B cell (primary cell): ENCODE measurements around the gene MYMX. TPM values are rescaled to one million over a fixed set of nuclear protein-coding genes. Genes with fewer than 3 reads are reported as not detected.

Experiments used
- ATAC-seq: fragments of 200-7000 bp; cut with Tn5 transposase; one replicate; pipeline ENCODE4 v1.10.0; 2021; ENCODE audit warnings: low read depth, mild to moderate bottlenecking, moderate number of reproducible peaks, moderate library complexity
- CTCF ChIA-PET: fragments of 350-600 bp; sonication (Branson Sonifier 250); formaldehyde crosslinking; loops from one replicate; lab custom pipeline; 2021; ENCODE audit warnings: antibody characterized with exemption, inconsistent platforms; lab: Charles Lee
- POLR2A ChIA-PET: fragments of 350-600 bp; sonication (Branson Sonifier 250); formaldehyde crosslinking; loops from one replicate; lab custom pipeline; 2021; ENCODE audit warnings: antibody characterized with exemption; lab: Charles Lee
- DNase-seq: peaks from one replicate; pipeline ENCODE4 v3.0.0; 2013
- H2AFZ ChIP-seq: 2 replicates; pipeline ENCODE4 v1.6.1; 2012; ENCODE audit warnings: mild to moderate bottlenecking, low read depth, low read length; ENCODE audit not compliant: insufficient read depth, poor library complexity, severe bottlenecking
- H3K27ac ChIP-seq, 2 donors: 1 replicate in 1 of 2; 2 replicates in 1 of 2; pipeline ENCODE4 v1.5.1; 2012 to 2013; ENCODE audit warnings: low read length in 2 of 2, mild to moderate bottlenecking in 2 of 2, moderate library complexity in 1 of 2
- H3K27me3 ChIP-seq, 4 experiments: fragments of 200-600 bp in 1 of 4; sonication (generic) in 1 of 4; replicated peaks in 1 of 4; 1 replicate in 2 of 4; 2 replicates in 2 of 4; pipeline versions ENCODE4 v1.6.1 to v1.7.0; 2013 to 2016; ENCODE audit warnings: low read length in 3 of 4, mild to moderate bottlenecking in 2 of 4, mixed read lengths in 1 of 4, moderate library complexity in 1 of 4; ENCODE audit not compliant: insufficient read depth in 4 of 4, control insufficient read depth in 3 of 4; ENCODE audit errors: control extremely low read depth in 1 of 4
- H3K36me3 ChIP-seq, 2 experiments: replicated peaks in 1 of 2; 1 replicate in 1 of 2; 2 replicates in 1 of 2; pipeline versions ENCODE4 v1.6.1 to v1.7.1; 2013; ENCODE audit warnings: low read length in 1 of 2; ENCODE audit not compliant: insufficient read depth in 2 of 2, control insufficient read depth in 1 of 2; ENCODE audit errors: control extremely low read depth in 1 of 2, extremely low read depth in 1 of 2
- H3K4me1 ChIP-seq, 2 donors: fragments of 200-600 bp in 1 of 2; sonication (generic) in 1 of 2; 1 replicate in 1 of 2; 2 replicates in 1 of 2; pipeline versions ENCODE4 v1.5.1 to v1.6.1; 2013 to 2017; ENCODE audit warnings: low read length in 2 of 2; ENCODE audit not compliant: control insufficient read depth in 2 of 2, insufficient read depth in 2 of 2
- H3K4me2 ChIP-seq: replicated peaks from 2 replicates; pipeline ENCODE3; 2012; ENCODE audit warnings: mild to moderate bottlenecking, low read depth, low read length; ENCODE audit not compliant: poor library complexity, severe bottlenecking
- H3K4me3 ChIP-seq, 5 experiments: fragments of 200-600 bp in 1 of 5; sonication (generic) in 1 of 5; 1 replicate in 3 of 5; 2 replicates in 2 of 5; pipeline versions ENCODE4 v1.5.1 to v1.7.0; 2011 to 2016; ENCODE audit warnings: low read length in 4 of 5, mild to moderate bottlenecking in 4 of 5, low read depth in 2 of 5, control low read depth in 1 of 5, moderate library complexity in 1 of 5; ENCODE audit not compliant: insufficient read depth in 1 of 5; ENCODE audit errors: control extremely low read depth in 1 of 5, extremely low read depth in 1 of 5
- H3K79me2 ChIP-seq: fragments of 200-600 bp; sonication (generic); one replicate; pipeline ENCODE4 v1.6.0; 2016; ENCODE audit warnings: low read length; ENCODE audit not compliant: control insufficient read depth, insufficient read depth
- H3K9ac ChIP-seq: fragments of 200-600 bp; sonication (generic); 2 replicates; pipeline ENCODE4 v1.6.1; 2017; ENCODE audit warnings: mild to moderate bottlenecking, low read length, moderate library complexity
- H3K9me3 ChIP-seq, 3 donors: one replicate each; pipeline versions ENCODE4 v1.6.1 to v1.7.1; 2013; ENCODE audit warnings: low read length in 2 of 3; ENCODE audit not compliant: control insufficient read depth in 2 of 3, insufficient read depth in 1 of 3; ENCODE audit errors: control extremely low read depth in 1 of 3
- H4K20me1 ChIP-seq: 2 replicates; pipeline ENCODE4 v1.6.0; 2012; ENCODE audit warnings: mild to moderate bottlenecking, low read length; ENCODE audit not compliant: insufficient read depth, control insufficient read depth, poor library complexity, severe bottlenecking
- H3K27ac Mint-ChIP-seq: one replicate; pipeline ENCODE4 v1.8.0; 2021; ENCODE audit warnings: mixed read lengths
- H3K27me3 Mint-ChIP-seq: one replicate; pipeline ENCODE4 v1.8.0; 2021; ENCODE audit warnings: mixed read lengths
- H3K4me1 Mint-ChIP-seq: one replicate; pipeline ENCODE4 v1.8.0; 2021; ENCODE audit warnings: mixed read lengths
- H3K4me3 Mint-ChIP-seq: one replicate; pipeline ENCODE4 v1.8.0; 2021; ENCODE audit warnings: mixed read lengths
- H3K9me3 Mint-ChIP-seq: one replicate; pipeline ENCODE4 v1.8.0; 2022; ENCODE audit warnings: mixed read lengths; ENCODE audit not compliant: insufficient read depth
- CTCF ChIP-seq: fragments of 200-600 bp; IDR thresholded peaks from one replicate; pipeline ENCODE4 v1.8.0; 2022; ENCODE audit warnings: antibody characterized with exemption, mild to moderate bottlenecking
- EZH2 ChIP-seq: IDR thresholded peaks from 2 replicates; pipeline ENCODE4 v1.6.1; 2012; ENCODE audit warnings: borderline replicate concordance, low read depth, mild to moderate bottlenecking, moderate library complexity, low read length; ENCODE audit not compliant: insufficient read depth, poor library complexity, severe bottlenecking
- WGBS: methylation state at CpG from one replicate; pipeline ENCODE4 v1.1.5; 2013; ENCODE audit warnings: missing lambda C conversion rate; ENCODE audit not compliant: insufficient coverage; 5-methylcytosine and 5-hydroxymethylcytosine counted together
- intact Hi-C: fragments of 100-400 bp; cut with micrococcal nuclease; formaldehyde crosslinking; loops from one replicate; pipeline ENCODE4 v1.10.0; 2022
- polyA plus RNA-seq: library from polyadenylated mRNA; depleted of rRNA; stranded (reverse); fragments of >200 nt; gene quantifications from 2 replicates; pipeline ENCODE4 v1.2.3, GENCODE V29; 2012
- total RNA-seq, 2 donors: library from RNA; stranded (reverse); fragments of 120-200 nt in 1 of 2; gene quantifications; 1 replicate in 1 of 2; 2 replicates in 1 of 2; pipeline versions ENCODE4 v1.2.3 to v1.2.4, GENCODE V29; 2013 to 2022

The MYMX gene
- total and polyA plus RNA-seq, 2 donors (not counting 1 experiment from before 2014, with no cell fraction given), result not detected

DNA sequence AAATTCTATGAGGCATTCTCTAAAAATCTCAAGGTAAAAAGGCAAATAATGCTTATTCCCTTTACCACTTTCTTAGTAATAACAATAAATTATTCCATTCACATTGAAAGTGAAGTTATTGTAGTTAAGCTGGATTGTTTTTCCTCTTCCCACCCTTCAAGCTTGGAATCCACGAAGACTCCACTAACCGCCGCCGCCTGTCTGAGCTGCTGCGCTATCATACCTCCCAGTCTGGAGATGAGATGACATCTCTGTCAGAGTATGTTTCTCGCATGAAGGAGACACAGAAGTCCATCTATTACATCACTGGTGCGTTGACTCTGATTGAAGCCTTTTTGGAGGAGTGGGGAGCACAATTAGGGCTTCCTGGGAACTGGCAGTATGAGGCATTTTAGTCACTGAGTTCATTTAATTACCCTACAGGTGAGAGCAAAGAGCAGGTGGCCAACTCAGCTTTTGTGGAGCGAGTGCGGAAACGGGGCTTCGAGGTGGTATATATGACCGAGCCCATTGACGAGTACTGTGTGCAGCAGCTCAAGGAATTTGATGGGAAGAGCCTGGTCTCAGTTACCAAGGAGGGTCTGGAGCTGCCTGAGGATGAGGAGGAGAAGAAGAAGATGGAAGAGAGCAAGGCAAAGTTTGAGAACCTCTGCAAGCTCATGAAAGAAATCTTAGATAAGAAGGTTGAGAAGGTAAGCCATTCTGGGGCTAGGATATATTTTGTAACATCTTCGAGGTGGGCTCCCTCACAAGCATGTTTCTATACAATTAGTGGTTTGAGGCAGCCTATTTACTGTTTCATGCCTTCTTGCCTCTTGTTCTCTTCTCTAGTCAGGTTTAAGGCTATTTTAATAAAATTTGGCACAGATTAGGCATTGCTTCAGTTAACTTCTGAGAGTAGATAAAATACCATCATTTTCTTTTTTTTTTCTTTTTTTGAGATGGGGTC is 35.1 kb downstream of the MYMX start:
- ATAC-seq, result no peak
- Histone ChIP-seq H4K20me1 (peaks cover 87% of the 10 kb centered on the region), H3K4me1 (peaks cover 21 to 55% of the 10 kb centered on the region in 2 donors), H3K27me3 (no peaks in the 10 kb centered on the region), H2AFZ (no peak overlapping the region), H3K4me3 (no peak overlapping the region), H3K36me3 (peaks cover 9 to 77% of the 10 kb centered on the region in 2 experiments), H3K27ac (no peak overlapping the region), H3K4me2 (no peak overlapping the region), H3K9ac (no peak overlapping the region), H3K79me2 (peaks cover 40% of the 10 kb centered on the region), H3K9me3 (no peaks in the 10 kb centered on the region)
- 92% methylated on average over 10 of the region's 14 CpGs for WGBS
- DNase-seq, result no peak
- POLR2A ChIA-PET, result interaction anchor here (0.7 to 2.2 kb wide), 4 partner anchors 10 to 537 kb away, joined by 3 to 10 read pairs (median 4); no protein-coding TSS in a partner anchor
- H3K9me3 Mint-ChIP-seq, result no peaks in the 10 kb centered on the region
- CTCF ChIA-PET, result interaction anchor here (0.6 to 2.0 kb wide), 10 partner anchors 10 to 1161 kb away, joined by 3 to 11 read pairs (median 3); partner anchors contain the start of gene AARS2
- peaks cover 76% of the 10 kb centered on the region for H3K4me1 Mint-ChIP-seq
- no peak for TF ChIP-seq EZH2
- no peak for TF ChIP-seq CTCF
- H3K27ac Mint-ChIP-seq, result peak overlapping the region; percentile 12
- no peak overlapping the region for H3K4me3 Mint-ChIP-seq
- intact Hi-C loops, result no loop called here
- H3K27me3 Mint-ChIP-seq, result no peaks in the 10 kb centered on the region
